ENCODE data around the gene DCP1B. TPM values are rescaled to one million over a fixed set of nuclear protein-coding genes. Genes with fewer than 3 reads are reported as not detected.

The DCP1B gene
- total RNA-seq, 3 donors from 2014 or later (not counting 1 experiment from before 2014, with no cell fraction given) = 4.7 to 8.5 (median 7.5) TPM

- Mint-ChIP-seq H3K36me3 (no peaks in the 10 kb centered on the region), H3K27me3 (ENCODE audit: low read depth in 2 of 2) (peaks cover 0 to 7% of the 10 kb centered on the region in 2 donors), H3K4me3 (no peak overlapping the region), H3K4me1 (peaks cover 16 to 29% of the 10 kb centered on the region in 2 donors), H3K27ac (no peak overlapping the region), H3K9me3 (no peaks in the 10 kb centered on the region)
- Histone ChIP-seq H3K4me1 (ENCODE audit: control insufficient read depth, insufficient read depth, low read length) (peaks cover 18% of the 10 kb centered on the region), H3K36me3 (ENCODE audit: control insufficient read depth, insufficient read depth, low read length) (peaks cover 6% of the 10 kb centered on the region), H3K4me3 (ENCODE audit: low read length) (no peak overlapping the region), H3K27me3 (ENCODE audit: control insufficient read depth, insufficient read depth, low read length) (no peaks in the 10 kb centered on the region), H3K27ac (ENCODE audit: low read length) (no peak overlapping the region), H3K9me3 (ENCODE audit: control insufficient read depth, insufficient read depth, low read length) (no peaks in the 10 kb centered on the region)
- TF ChIP-seq CTCF (IDR thresholded peaks at IDR 0.05) = no peak
- 74% methylated on average over 16 of the region's 16 CpGs for WGBS (ENCODE audit: insufficient coverage)
- intact Hi-C loops (cut with micrococcal nuclease) = no loop called here
- DNase-seq = no peak
- ATAC-seq = no peak
Measured at GRCh38 chr12:1933342-1934051, 70.8 kb downstream of the DCP1B start.

- no peak for DNase-seq
- peaks cover 16 to 29% of the 10 kb centered on the region in 2 donors for H3K4me1 Mint-ChIP-seq
- no peaks in the 10 kb centered on the region for H3K36me3 Mint-ChIP-seq
- H3K27ac Mint-ChIP-seq = no peak overlapping the region
- H3K36me3 ChIP-seq (ENCODE audit: control insufficient read depth, insufficient read depth, low read length) = no peaks in the 10 kb centered on the region
- peaks cover 18% of the 10 kb centered on the region for H3K4me1 ChIP-seq (ENCODE audit: control insufficient read depth, insufficient read depth, low read length)
- H3K9me3 ChIP-seq (ENCODE audit: control insufficient read depth, insufficient read depth, low read length) = no peaks in the 10 kb centered on the region
- no peak for ATAC-seq
- intact Hi-C loops (cut with micrococcal nuclease) = no loop called here
- peaks cover 0 to 7% of the 10 kb centered on the region in 2 donors for H3K27me3 Mint-ChIP-seq (ENCODE audit: low read depth in 2 of 2)
- H3K4me3 Mint-ChIP-seq = no peak overlapping the region
- H3K27me3 ChIP-seq (ENCODE audit: control insufficient read depth, insufficient read depth, low read length) = no peaks in the 10 kb centered on the region
- H3K9me3 Mint-ChIP-seq = no peaks in the 10 kb centered on the region
- no peak overlapping the region for H3K4me3 ChIP-seq (ENCODE audit: low read length)
- no peak for TF ChIP-seq CTCF (IDR thresholded peaks at IDR 0.05)
- 29% methylated on average over 16 of the region's 16 CpGs for WGBS (ENCODE audit: insufficient coverage)
- H3K27ac ChIP-seq (ENCODE audit: low read length) = no peak overlapping the region
Measured at GRCh38 chr12:1932264-1932777, 71.9 kb downstream of the DCP1B start.

GRCh38 chr12:1931642-1932041 is 72.6 kb downstream of the DCP1B start:
- Histone ChIP-seq H3K9me3 (ENCODE audit: control insufficient read depth, insufficient read depth, low read length) (no peaks in the 10 kb centered on the region), H3K36me3 (ENCODE audit: control insufficient read depth, insufficient read depth, low read length) (no peaks in the 10 kb centered on the region), H3K4me3 (ENCODE audit: low read length) (no peak overlapping the region), H3K27ac (ENCODE audit: low read length) (no peak overlapping the region), H3K27me3 (ENCODE audit: control insufficient read depth, insufficient read depth, low read length) (no peaks in the 10 kb centered on the region), H3K4me1 (ENCODE audit: control insufficient read depth, insufficient read depth, low read length) (peaks cover 18% of the 10 kb centered on the region)
- Mint-ChIP-seq H3K27ac (no peak overlapping the region), H3K4me3 (no peak overlapping the region), H3K36me3 (no peaks in the 10 kb centered on the region), H3K9me3 (no peaks in the 10 kb centered on the region), H3K4me1 (peaks cover 16 to 29% of the 10 kb centered on the region in 2 donors), H3K27me3 (ENCODE audit: low read depth in 2 of 2) (peaks cover 0 to 7% of the 10 kb centered on the region in 2 donors)
- intact Hi-C loops (cut with micrococcal nuclease) = no loop called here
- no peak for DNase-seq
- no peak for TF ChIP-seq CTCF (IDR thresholded peaks at IDR 0.05)
- 97% methylated on average over 8 of the region's 9 CpGs for WGBS (ENCODE audit: insufficient coverage)
- ATAC-seq = no peak

All from natural killer cell (primary cell).